Measurements from ENCODE around the gene GFOD2. TPM values are rescaled to one million over a fixed set of nuclear protein-coding genes. Genes with fewer than 3 reads are reported as not detected.

Gene GFOD2
- total RNA-seq, 1 donor from 2014 or later = 32.4 TPM

GRCh38 chr16:67657751-67658518 is 61.2 kb downstream of the GFOD2 start:
- H3K36me3 ChIP-seq (ENCODE audit: insufficient read depth, low read length) = peaks cover 2% of the 10 kb centered on the region
- no peak overlapping the region for H3K4me2 ChIP-seq (ENCODE audit: low read length)
- no peak overlapping the region for H3K27ac ChIP-seq (ENCODE audit: low read depth, low read length)
- peaks cover 14% of the 10 kb centered on the region for H3K79me2 ChIP-seq (ENCODE audit: insufficient read depth, low read length)
- Mint-ChIP-seq H3K4me1 (ENCODE audit: low read depth, unreplicated experiment) (peaks cover 3% of the 10 kb centered on the region), H3K4me3 (ENCODE audit: unreplicated experiment) (no peak overlapping the region), H3K36me3 (ENCODE audit: low read depth, unreplicated experiment) (peaks cover 2% of the 10 kb centered on the region), H3K9me3 (ENCODE audit: unreplicated experiment) (no peaks in the 10 kb centered on the region), H3K27me3 (ENCODE audit: low read depth, unreplicated experiment) (peaks cover 15% of the 10 kb centered on the region), H3K27ac (ENCODE audit: unreplicated experiment) (peak overlapping the region; percentile 26)
- no peak for DNase-seq (ENCODE audit: low read depth)
- no peak for TF ChIP-seq CTCF (IDR thresholded peaks at IDR 0.05; ENCODE audit: insufficient read depth, low read depth, low read length)
- no peak for TF ChIP-seq EZH2 (IDR thresholded peaks at IDR 0.05; ENCODE audit: insufficient read depth, low read length)
- H3K9me3 ChIP-seq (ENCODE audit: insufficient read depth, low read depth, low read length) = no peaks in the 10 kb centered on the region
- H3K4me3 ChIP-seq (ENCODE audit: insufficient read depth, low read depth, low read length) = no peak overlapping the region
- peaks cover 25% of the 10 kb centered on the region for H4K20me1 ChIP-seq (ENCODE audit: insufficient read depth, low read length)
- H3K9ac ChIP-seq (ENCODE audit: low read length) = no peak overlapping the region
- FAIRE-seq = no peak
- H3K4me1 ChIP-seq (ENCODE audit: insufficient read depth, low read length) = peaks cover 20% of the 10 kb centered on the region
- H2AFZ ChIP-seq (ENCODE audit: low read depth, low read length) = no peak overlapping the region
- no peaks in the 10 kb centered on the region for H3K27me3 ChIP-seq (ENCODE audit: insufficient read depth, low read length)

GRCh38 chr16:67657017-67657608 is 62.0 kb downstream of the GFOD2 start:
- no peak overlapping the region for H3K4me3 ChIP-seq (ENCODE audit: insufficient read depth, low read depth, low read length)
- TF ChIP-seq EZH2 (IDR thresholded peaks at IDR 0.05; ENCODE audit: insufficient read depth, low read length) = no peak
- Mint-ChIP-seq H3K4me3 (ENCODE audit: unreplicated experiment) (no peak overlapping the region), H3K4me1 (ENCODE audit: low read depth, unreplicated experiment) (peaks cover 3% of the 10 kb centered on the region), H3K27ac (ENCODE audit: unreplicated experiment) (no peak overlapping the region), H3K27me3 (ENCODE audit: low read depth, unreplicated experiment) (peaks cover 17% of the 10 kb centered on the region), H3K36me3 (ENCODE audit: low read depth, unreplicated experiment) (peaks cover 2% of the 10 kb centered on the region), H3K9me3 (ENCODE audit: unreplicated experiment) (no peaks in the 10 kb centered on the region)
- FAIRE-seq (no peak), DNase-seq (ENCODE audit: low read depth) (no peak)
- H4K20me1 ChIP-seq (ENCODE audit: insufficient read depth, low read length) = peaks cover 23% of the 10 kb centered on the region
- H3K9ac ChIP-seq (ENCODE audit: low read length) = no peak overlapping the region
- H3K27ac ChIP-seq (ENCODE audit: low read depth, low read length) = no peak overlapping the region
- no peak overlapping the region for H2AFZ ChIP-seq (ENCODE audit: low read depth, low read length)
- no peak overlapping the region for H3K4me2 ChIP-seq (ENCODE audit: low read length)
- peaks cover 14% of the 10 kb centered on the region for H3K79me2 ChIP-seq (ENCODE audit: insufficient read depth, low read length)
- peaks cover 2% of the 10 kb centered on the region for H3K36me3 ChIP-seq (ENCODE audit: insufficient read depth, low read length)
- H3K4me1 ChIP-seq (ENCODE audit: insufficient read depth, low read length) = peaks cover 20% of the 10 kb centered on the region
- H3K9me3 ChIP-seq (ENCODE audit: insufficient read depth, low read depth, low read length) = no peaks in the 10 kb centered on the region
- peaks cover 3% of the 10 kb centered on the region for H3K27me3 ChIP-seq (ENCODE audit: insufficient read depth, low read length)

GRCh38 chr16:67656344-67657016 is 62.6 kb downstream of the GFOD2 start:
- Mint-ChIP-seq H3K27ac (ENCODE audit: unreplicated experiment) (no peak overlapping the region), H3K4me3 (ENCODE audit: unreplicated experiment) (no peak overlapping the region)

More at GRCh38 chr16:67656344-67657016, 62.6 kb downstream of the GFOD2 start:
- Mint-ChIP-seq H3K36me3 (ENCODE audit: low read depth, unreplicated experiment) (peaks cover 4% of the 10 kb centered on the region), H3K9me3 (ENCODE audit: unreplicated experiment) (no peaks in the 10 kb centered on the region), H3K27me3 (ENCODE audit: low read depth, unreplicated experiment) (peaks cover 24% of the 10 kb centered on the region), H3K4me1 (ENCODE audit: low read depth, unreplicated experiment) (peaks cover 3% of the 10 kb centered on the region)
- DNase-seq (ENCODE audit: low read depth) (no peak), FAIRE-seq (no peak)
- Histone ChIP-seq H3K4me3 (ENCODE audit: insufficient read depth, low read depth, low read length) (no peak overlapping the region), H3K79me2 (ENCODE audit: insufficient read depth, low read length) (peaks cover 14% of the 10 kb centered on the region), H2AFZ (ENCODE audit: low read depth, low read length) (no peak overlapping the region), H3K36me3 (ENCODE audit: insufficient read depth, low read length) (peaks cover 2% of the 10 kb centered on the region), H3K9me3 (ENCODE audit: insufficient read depth, low read depth, low read length) (no peaks in the 10 kb centered on the region), H3K4me1 (ENCODE audit: insufficient read depth, low read length) (peaks cover 20% of the 10 kb centered on the region), H4K20me1 (ENCODE audit: insufficient read depth, low read length) (peaks cover 24% of the 10 kb centered on the region), H3K9ac (ENCODE audit: low read length) (no peak overlapping the region), H3K27ac (ENCODE audit: low read depth, low read length) (no peak overlapping the region), H3K4me2 (ENCODE audit: low read length) (no peak overlapping the region), H3K27me3 (ENCODE audit: insufficient read depth, low read length) (peaks cover 8% of the 10 kb centered on the region)
- TF ChIP-seq CTCF (IDR thresholded peaks at IDR 0.05; ENCODE audit: insufficient read depth, low read depth, low read length) (no peak), EZH2 (IDR thresholded peaks at IDR 0.05; ENCODE audit: insufficient read depth, low read length) (no peak)

Data from astrocyte (in vitro differentiated cells and primary cell).